Measurements from ENCODE around the gene SOCS2. TPM values are rescaled to one million over a fixed set of nuclear protein-coding genes. Genes with fewer than 3 reads are reported as not detected.

The SOCS2 gene
- total RNA-seq, 1 donor from 2014 or later = 64.4 TPM

Other genes starting within 250 kb of the SOCS2 start
- 77.5 and 118 TPM in 2 replicates for gene NUDT4, start 194.8 kb upstream of the SOCS2 start, total RNA-seq
- gene UBE2N, start 130.7 kb upstream of the SOCS2 start, total RNA-seq = 118 and 131 TPM in 2 replicates
- gene MRPL42, start 105.2 kb upstream of the SOCS2 start, total RNA-seq = 58.3 and 63.3 TPM in 2 replicates
- gene CRADD, start 104.7 kb downstream of the SOCS2 start, total RNA-seq = 9.6 and 11.3 TPM in 2 replicates